ENCODE results near the gene MYO9B. TPM values are rescaled to one million over a fixed set of nuclear protein-coding genes. Genes with fewer than 3 reads are reported as not detected.
"Not testable (repeated sequence)": the region's sequence is repeated elsewhere in the genome, so short reads cannot be mapped to it uniquely, and the experiment has no call there.

The MYO9B gene
- total and polyA plus RNA-seq, 12 donors: 19.9 to 55.2 (median 27.9) TPM

GRCh38 chr19:17088552-17088951, 13.0 kb downstream of the MYO9B start:
- TF ChIP-seq CTCF (IDR thresholded peaks at IDR 0.05): no peak
- peaks cover 0 to 34% (median 0%) of the 10 kb centered on the region in 9 donors for H3K36me3 ChIP-seq
- no peaks in the 10 kb centered on the region for H3K9me3 ChIP-seq
- peak overlapping the region in 1 of 10 donors; percentile 88 for H3K27ac ChIP-seq
- 92 to 94% methylated on average over 5 of the region's 5 CpGs for WGBS, 2 donors
- DNase-seq: no peak
- H3K4me1 ChIP-seq: peaks cover 0 to 52% (median 28%) of the 10 kb centered on the region in 9 donors
- intact Hi-C loops (cut with DNase I): loop anchor here in 2 of 10 donors (5.0 to 10.0 kb wide), 2 partner anchors 44 to 46 kb away; no protein-coding TSS in a partner anchor
- H3K4me3 ChIP-seq: no peak overlapping the region
- ATAC-seq: no peak
- H3K27me3 ChIP-seq: no peaks in the 10 kb centered on the region

GRCh38 chr19:17090583-17090982, 15.0 kb downstream of the MYO9B start:
- H3K9me3 ChIP-seq: peaks cover 0 to under 1% (median 0%) of the 10 kb centered on the region in 11 donors
- intact Hi-C loops (cut with DNase I): no loop called here
- H3K27me3 ChIP-seq: no peaks in the 10 kb centered on the region
- 65 to 85% methylated on average over 9 of the region's 9 CpGs for WGBS, 2 donors
- no peak overlapping the region for H3K4me3 ChIP-seq
- DNase-seq (no peak), ATAC-seq (peak in 3 of 8 donors; percentile 11 to 39 (median 36))
- peaks cover 5 to 67% (median 41%) of the 10 kb centered on the region in 9 donors for H3K4me1 ChIP-seq
- peaks cover 0 to 33% (median 0%) of the 10 kb centered on the region in 9 donors for H3K36me3 ChIP-seq
- peak overlapping the region in 3 of 10 donors; percentile 6 to 88 (median 47) for H3K27ac ChIP-seq
- no peak for TF ChIP-seq CTCF (IDR thresholded peaks at IDR 0.05)

GRCh38 chr19:17091758-17092333, 16.3 kb downstream of the MYO9B start:
- peak; percentile 21 to 59 (median 54) for ATAC-seq
- 71 to 82% methylated on average over 15 of the region's 15 CpGs for WGBS, 2 donors
- Histone ChIP-seq H3K4me3 (peak overlapping the region in 1 of 10 donors; percentile 25), H3K36me3 (peaks cover 0 to 25% (median 0%) of the 10 kb centered on the region in 9 donors), H3K27me3 (no peaks in the 10 kb centered on the region), H3K4me1 (peaks cover 5 to 77% (median 43%) of the 10 kb centered on the region in 9 donors), H3K9me3 (peaks cover 0 to 4% (median 0%) of the 10 kb centered on the region in 11 donors), H3K27ac (peak overlapping the region in 4 of 10 donors; percentile 13 to 88 (median 22))
- TF ChIP-seq CTCF (IDR thresholded peaks at IDR 0.05): no peak
- peak in 1 of 2 donors; percentile 57 for DNase-seq
- intact Hi-C loops (cut with DNase I): no loop called here

- Histone ChIP-seq H3K27me3 (no peaks in the 10 kb centered on the region), H3K36me3 (peaks cover 0 to 22% (median 0%) of the 10 kb centered on the region in 9 donors), H3K9me3 (peaks cover 0 to 4% (median 0%) of the 10 kb centered on the region in 11 donors), H3K27ac (no peak overlapping the region), H3K4me1 (peaks cover 5 to 85% (median 52%) of the 10 kb centered on the region in 9 donors), H3K4me3 (no peak overlapping the region)
- intact Hi-C loops (cut with DNase I): no loop called here
- WGBS, 2 donors: 88 to 96% methylated on average over 2 of the region's 2 CpGs
- no peak for DNase-seq
- no peak for ATAC-seq
- TF ChIP-seq CTCF (IDR thresholded peaks at IDR 0.05): no peak
Measured at GRCh38 chr19:17092696-17093095, 17.1 kb downstream of the MYO9B start.

GRCh38 chr19:17094694-17095093, 19.1 kb downstream of the MYO9B start:
- H3K36me3 ChIP-seq: peaks cover 0 to 17% (median 0%) of the 10 kb centered on the region in 9 donors
- not testable (repeated sequence) for ATAC-seq, DNase-seq, H3K9me3 ChIP-seq, H3K4me3 ChIP-seq, H3K27me3 ChIP-seq
- WGBS, 2 donors: 85 to 95% methylated on average over 3 of the region's 3 CpGs
- peak overlapping the region in 9 of 10 donors; percentile 21 to 74 (median 54) for H3K27ac ChIP-seq
- intact Hi-C loops (cut with DNase I): loop anchor here in 2 of 10 donors (5.0 kb wide), 2 partner anchors 38 to 43 kb away; no protein-coding TSS in a partner anchor
- H3K4me1 ChIP-seq: peaks cover 5 to 75% (median 47%) of the 10 kb centered on the region in 9 donors
